Ascending aorta (tissue), 2 donors: ENCODE measurements around the gene POLE. TPM values are rescaled to one million over a fixed set of nuclear protein-coding genes. Genes with fewer than 3 reads are reported as not detected.

ENCODE experiments used
- DNase-seq, 2 donors: peaks; one replicate each; pipeline ENCODE4 v3.0.0-alpha.2; 2019; ENCODE audit warnings: low spot score in 2 of 2
- H3K27ac ChIP-seq, 2 donors: fragments of 200-600 bp; sonication (generic); one replicate each; pipeline ENCODE4 v1.5.1; 2016 to 2017; ENCODE audit warnings: mild to moderate bottlenecking in 1 of 2
- H3K27me3 ChIP-seq: fragments of 200-600 bp; sonication (generic); one replicate; pipeline ENCODE4 v1.5.1; 2017
- H3K36me3 ChIP-seq, 2 donors: fragments of 200-600 bp; sonication (generic); one replicate each; pipeline ENCODE4 v1.5.1; 2016
- H3K4me1 ChIP-seq, 2 donors: fragments of 200-600 bp; sonication (generic); one replicate each; pipeline ENCODE4 v1.5.1; 2016 to 2017; ENCODE audit warnings: mild to moderate bottlenecking in 1 of 2
- H3K4me3 ChIP-seq, 2 donors: fragments of 200-600 bp; sonication (generic); one replicate each; pipeline ENCODE4 v1.5.1; 2016 to 2017; ENCODE audit warnings: mild to moderate bottlenecking in 1 of 2
- H3K9me3 ChIP-seq, 2 donors: fragments of 200-600 bp; sonication (generic); one replicate each; pipeline ENCODE4 v1.5.1; 2016
- intact Hi-C: fragments of 100-400 bp; cut with DNase I; formaldehyde crosslinking; loops from one replicate; pipeline ENCODE4 v1.15.1; 2023
- total RNA-seq: library from RNA; depleted of rRNA; stranded (reverse); fragments of >200 nt; gene quantifications from one replicate; pipeline ENCODE4 v1.1.0, GENCODE V29; 2016
- TF ChIP-seq, protein P1 (sequence below), 3 experiments: fragments of 200-600 bp in 2 of 3; fragments of 450-650 bp in 1 of 3; sonication (generic) in 2 of 3; IDR thresholded peaks; one replicate each; pipeline ENCODE4 v1.5.1; 2016 to 2019; ENCODE audit warnings: antibody characterized with exemption in 3 of 3, mild to moderate bottlenecking in 1 of 3, moderate library complexity in 1 of 3

Gene POLE
- total RNA-seq, 1 donor from 2014 or later: 115 TPM

DNA sequence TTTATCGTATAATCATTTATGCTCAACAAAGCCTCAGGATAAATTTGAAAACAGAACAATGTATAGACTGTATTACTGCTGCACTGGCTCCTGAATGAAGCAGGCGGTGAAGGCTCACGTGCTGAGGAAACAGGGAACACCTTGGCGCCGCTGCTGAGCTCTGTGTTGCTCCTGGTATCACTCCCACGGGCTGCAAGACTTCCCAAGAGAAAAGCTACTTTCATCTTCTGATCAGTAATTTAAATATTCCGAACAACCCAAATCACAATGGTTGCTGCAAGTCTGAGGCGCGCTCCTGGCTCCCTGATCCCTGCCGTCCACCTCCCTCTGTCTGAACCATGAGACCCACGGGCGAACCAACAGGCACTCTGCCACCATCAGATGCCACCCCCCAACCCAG, 39.2 kb upstream of the POLE start:
- Histone ChIP-seq H3K27me3 (no peaks in the 10 kb centered on the region), H3K4me1 (no peaks in the 10 kb centered on the region), H3K36me3 (peaks cover 68 to 92% of the 10 kb centered on the region in 2 donors), H3K27ac (no peak overlapping the region), H3K9me3 (no peaks in the 10 kb centered on the region), H3K4me3 (no peak overlapping the region)
- TF ChIP-seq, protein P1, sequence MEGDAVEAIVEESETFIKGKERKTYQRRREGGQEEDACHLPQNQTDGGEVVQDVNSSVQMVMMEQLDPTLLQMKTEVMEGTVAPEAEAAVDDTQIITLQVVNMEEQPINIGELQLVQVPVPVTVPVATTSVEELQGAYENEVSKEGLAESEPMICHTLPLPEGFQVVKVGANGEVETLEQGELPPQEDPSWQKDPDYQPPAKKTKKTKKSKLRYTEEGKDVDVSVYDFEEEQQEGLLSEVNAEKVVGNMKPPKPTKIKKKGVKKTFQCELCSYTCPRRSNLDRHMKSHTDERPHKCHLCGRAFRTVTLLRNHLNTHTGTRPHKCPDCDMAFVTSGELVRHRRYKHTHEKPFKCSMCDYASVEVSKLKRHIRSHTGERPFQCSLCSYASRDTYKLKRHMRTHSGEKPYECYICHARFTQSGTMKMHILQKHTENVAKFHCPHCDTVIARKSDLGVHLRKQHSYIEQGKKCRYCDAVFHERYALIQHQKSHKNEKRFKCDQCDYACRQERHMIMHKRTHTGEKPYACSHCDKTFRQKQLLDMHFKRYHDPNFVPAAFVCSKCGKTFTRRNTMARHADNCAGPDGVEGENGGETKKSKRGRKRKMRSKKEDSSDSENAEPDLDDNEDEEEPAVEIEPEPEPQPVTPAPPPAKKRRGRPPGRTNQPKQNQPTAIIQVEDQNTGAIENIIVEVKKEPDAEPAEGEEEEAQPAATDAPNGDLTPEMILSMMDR (IDR thresholded peaks at IDR 0.05): no peak
- no peak for DNase-seq
- intact Hi-C loops: no loop called here

DNA sequence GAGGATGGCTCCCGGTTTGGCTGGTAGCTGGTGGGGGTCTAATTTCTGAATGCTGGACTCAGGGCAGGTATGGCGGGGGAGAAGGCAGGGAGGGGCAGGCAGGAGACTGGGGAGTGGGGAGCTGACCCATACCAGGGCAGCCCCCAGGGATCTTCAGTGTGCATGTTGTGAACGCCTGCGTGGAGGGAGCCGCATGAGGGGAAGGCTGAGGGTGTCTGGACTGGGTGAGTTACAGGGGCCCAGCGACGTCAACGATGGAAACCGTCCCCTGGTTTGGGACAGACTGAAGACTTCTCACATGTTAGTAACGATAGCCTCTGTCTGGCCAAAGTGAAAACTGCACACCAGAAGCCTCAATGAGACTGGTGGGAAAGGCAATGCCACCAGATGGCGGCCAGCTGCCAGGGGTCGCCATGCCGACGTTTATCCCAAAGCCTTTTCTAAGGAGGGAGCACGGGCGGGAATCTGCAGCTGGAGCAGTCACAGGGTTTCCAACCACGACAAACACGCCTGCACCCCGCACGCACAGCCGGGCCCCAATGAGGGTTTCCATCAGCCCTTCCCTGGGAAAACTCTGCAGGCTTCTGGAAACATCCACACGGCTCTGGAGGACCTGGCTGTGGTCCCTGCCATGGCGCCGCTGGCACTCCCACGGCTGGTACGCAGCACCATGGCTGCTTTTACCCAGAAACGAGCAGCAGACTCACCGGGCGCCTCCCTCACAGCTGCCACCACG, 37.5 kb upstream of the POLE start:
- Histone ChIP-seq H3K36me3 (peaks cover 68 to 89% of the 10 kb centered on the region in 2 donors), H3K4me1 (no peaks in the 10 kb centered on the region), H3K27me3 (no peaks in the 10 kb centered on the region), H3K4me3 (no peak overlapping the region), H3K9me3 (no peaks in the 10 kb centered on the region), H3K27ac (no peak overlapping the region)
- TF ChIP-seq, protein P1 (IDR thresholded peaks at IDR 0.05): no peak
- no peak for DNase-seq
- intact Hi-C loops: no loop called here

DNA sequence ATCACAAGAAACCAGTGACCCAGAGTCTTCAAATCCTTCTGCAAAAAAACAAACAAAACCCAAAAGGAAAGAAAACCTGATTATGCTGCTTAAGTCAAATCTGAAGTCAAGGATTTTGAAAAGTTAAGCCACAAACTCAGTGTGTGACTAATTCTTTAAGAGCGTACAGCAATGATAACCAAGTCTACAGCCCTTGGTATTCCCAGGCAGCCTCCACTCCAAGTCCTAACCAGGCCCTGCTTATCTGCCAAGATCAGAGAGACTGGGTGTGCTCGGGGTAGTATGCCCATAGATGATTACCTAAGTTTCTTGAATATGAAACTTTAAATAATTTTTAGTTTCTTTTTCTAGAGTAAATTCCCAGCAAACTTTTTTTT, 36.6 kb upstream of the POLE start:
- TF ChIP-seq, protein P1 (IDR thresholded peaks at IDR 0.05): no peak
- no peaks in the 10 kb centered on the region for H3K4me1 ChIP-seq
- H3K4me3 ChIP-seq: no peak overlapping the region
- no peak overlapping the region for H3K27ac ChIP-seq
- H3K9me3 ChIP-seq: no peaks in the 10 kb centered on the region
- no peaks in the 10 kb centered on the region for H3K27me3 ChIP-seq
- DNase-seq: no peak
- intact Hi-C loops: no loop called here
- H3K36me3 ChIP-seq: peaks cover 69 to 93% of the 10 kb centered on the region in 2 donors

GRCh38 chr12:132723015-132723763, 36.0 kb upstream of the POLE start:
- intact Hi-C loops: no loop called here
- no peaks in the 10 kb centered on the region for H3K27me3 ChIP-seq
- H3K36me3 ChIP-seq: peaks cover 66 to 90% of the 10 kb centered on the region in 2 donors
- H3K4me3 ChIP-seq: no peak overlapping the region
- no peaks in the 10 kb centered on the region for H3K9me3 ChIP-seq
- no peaks in the 10 kb centered on the region for H3K4me1 ChIP-seq
- no peak overlapping the region for H3K27ac ChIP-seq
- DNase-seq: no peak
- TF ChIP-seq, protein P1 (IDR thresholded peaks at IDR 0.05): no peak

GRCh38 chr12:132720606-132721345, 33.6 kb upstream of the POLE start:
- intact Hi-C loops: no loop called here
- DNase-seq: no peak
- Histone ChIP-seq H3K36me3 (peaks cover 55 to 82% of the 10 kb centered on the region in 2 donors), H3K27me3 (no peaks in the 10 kb centered on the region), H3K27ac (no peak overlapping the region), H3K4me1 (no peaks in the 10 kb centered on the region), H3K4me3 (no peak overlapping the region), H3K9me3 (no peaks in the 10 kb centered on the region)
- TF ChIP-seq, protein P1 (IDR thresholded peaks at IDR 0.05): no peak
